ENCODE results near the gene ATP9B.

The ATP9B gene

DNA sequence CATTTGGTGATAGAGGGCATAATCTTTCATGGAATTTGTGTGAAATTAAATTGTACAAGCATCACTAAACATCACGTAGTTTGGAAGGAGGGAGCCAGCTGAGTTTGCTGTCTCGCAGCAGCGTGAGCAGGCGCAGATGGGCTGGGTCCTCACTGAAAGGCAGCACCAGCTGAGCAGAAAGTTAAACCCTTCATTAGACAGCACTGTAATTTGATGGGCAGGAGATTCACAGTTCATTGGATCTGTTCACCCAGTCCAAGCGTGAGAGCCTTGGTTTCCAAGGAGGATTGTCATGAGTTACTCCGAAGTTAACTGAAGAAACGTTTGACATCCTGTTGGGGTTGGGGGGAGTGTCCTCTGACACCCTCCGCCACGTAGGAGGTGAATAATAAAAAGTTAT is 236.7 kb downstream of the ATP9B start:
- Histone ChIP-seq H3K27me3 (ENCODE audit: insufficient read depth, low read length) (no peaks in the 10 kb centered on the region), H3K4me3 (ENCODE audit: low read length) (no peak overlapping the region), H3K4me1 (ENCODE audit: insufficient read depth, low read length) (no peaks in the 10 kb centered on the region), H2AFZ (ENCODE audit: low read depth, low read length) (no peak overlapping the region), H3K9me3 (ENCODE audit: low read length) (no peaks in the 10 kb centered on the region), H3K36me3 (ENCODE audit: insufficient read depth, low read length) (peaks cover 39% of the 10 kb centered on the region)

- no peaks in the 10 kb centered on the region for H3K4me1 ChIP-seq (ENCODE audit: insufficient read depth, low read length)
- H2AFZ ChIP-seq (ENCODE audit: low read depth, low read length), result no peak overlapping the region
- H3K36me3 ChIP-seq (ENCODE audit: insufficient read depth, low read length), result peaks cover 31% of the 10 kb centered on the region
- H3K4me3 ChIP-seq (ENCODE audit: low read length), result no peak overlapping the region
- H3K27me3 ChIP-seq (ENCODE audit: insufficient read depth, low read length), result no peaks in the 10 kb centered on the region
- H3K9me3 ChIP-seq (ENCODE audit: low read length), result no peaks in the 10 kb centered on the region
Measured at GRCh38 chr18:79309614-79310358, 240.6 kb downstream of the ATP9B start.

GRCh38 chr18:79314838-79315388 is 245.7 kb downstream of the ATP9B start:
- Histone ChIP-seq H3K4me3 (ENCODE audit: low read length) (no peak overlapping the region), H3K9me3 (ENCODE audit: low read length) (peaks cover 4% of the 10 kb centered on the region), H3K36me3 (ENCODE audit: insufficient read depth, low read length) (peaks cover 6% of the 10 kb centered on the region)

GRCh38 chr18:79315596-79315995 is 246.4 kb downstream of the ATP9B start:
- Histone ChIP-seq H2AFZ (ENCODE audit: low read depth, low read length) (no peak overlapping the region), H3K9me3 (ENCODE audit: low read length) (peaks cover 4% of the 10 kb centered on the region), H3K36me3 (ENCODE audit: insufficient read depth, low read length) (peaks cover 9% of the 10 kb centered on the region), H3K4me1 (ENCODE audit: insufficient read depth, low read length) (peaks cover 2% of the 10 kb centered on the region), H3K4me3 (ENCODE audit: low read length) (no peak overlapping the region), H3K27me3 (ENCODE audit: insufficient read depth, low read length) (no peaks in the 10 kb centered on the region)

More at GRCh38 chr18:79314838-79315388, 245.7 kb downstream of the ATP9B start:
- H3K4me1 ChIP-seq (ENCODE audit: insufficient read depth, low read length), result peaks cover 2% of the 10 kb centered on the region
- H2AFZ ChIP-seq (ENCODE audit: low read depth, low read length), result no peak overlapping the region
- H3K27me3 ChIP-seq (ENCODE audit: insufficient read depth, low read length), result no peaks in the 10 kb centered on the region

DNA sequence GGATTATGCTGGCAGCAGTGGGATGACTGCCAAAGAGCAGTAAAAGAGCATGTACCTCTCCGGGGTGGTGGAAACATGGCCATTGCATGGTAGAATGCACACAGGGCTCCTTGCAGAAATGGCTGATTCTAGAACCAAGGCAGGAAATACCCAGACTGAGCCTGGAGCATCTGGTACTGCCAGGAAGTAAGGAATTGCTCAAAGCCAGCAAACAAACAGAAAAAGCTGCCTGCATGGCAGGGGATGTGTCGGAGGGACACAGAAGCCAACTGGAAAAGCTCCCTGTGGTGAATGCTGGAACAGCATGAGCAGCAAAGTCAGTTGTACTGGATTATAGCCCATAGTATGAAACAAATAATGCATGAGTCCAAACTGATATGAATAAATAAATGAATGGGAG is 248.5 kb downstream of the ATP9B start:
- H2AFZ ChIP-seq (ENCODE audit: low read depth, low read length), result no peak overlapping the region
- H3K27me3 ChIP-seq (ENCODE audit: insufficient read depth, low read length), result no peaks in the 10 kb centered on the region
- peaks cover 4% of the 10 kb centered on the region for H3K9me3 ChIP-seq (ENCODE audit: low read length)
- no peak overlapping the region for H3K4me3 ChIP-seq (ENCODE audit: low read length)
- peaks cover 2% of the 10 kb centered on the region for H3K4me1 ChIP-seq (ENCODE audit: insufficient read depth, low read length)
- peaks cover 3% of the 10 kb centered on the region for H3K36me3 ChIP-seq (ENCODE audit: insufficient read depth, low read length)

DNA sequence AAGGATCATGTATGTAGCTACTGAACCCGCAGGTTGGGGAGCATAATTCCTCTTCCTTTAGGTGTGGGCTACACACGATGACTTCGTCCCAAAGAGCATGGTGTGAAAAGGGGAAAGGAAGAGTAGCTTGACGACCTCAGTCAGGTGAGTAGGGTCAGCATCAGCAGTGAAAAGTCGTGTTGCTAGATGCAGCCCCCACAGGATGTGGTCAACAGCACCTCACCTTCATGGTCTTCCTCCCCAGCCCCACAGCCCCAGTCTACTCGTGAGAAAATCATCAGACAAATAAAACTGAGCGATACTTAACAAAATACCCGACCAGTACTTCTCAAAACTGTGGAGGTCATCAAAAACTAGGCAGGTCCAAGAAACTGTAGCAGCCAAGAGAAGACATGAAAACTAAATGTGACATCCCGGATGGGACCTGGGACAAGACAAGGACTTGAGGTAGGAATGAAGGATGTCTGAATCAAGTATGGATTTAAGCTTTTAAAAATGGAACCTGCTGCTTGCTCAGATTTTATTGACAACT is 249.0 kb downstream of the ATP9B start:
- Histone ChIP-seq H2AFZ (ENCODE audit: low read depth, low read length) (no peak overlapping the region), H3K4me1 (ENCODE audit: insufficient read depth, low read length) (peaks cover 2% of the 10 kb centered on the region), H3K4me3 (ENCODE audit: low read length) (no peak overlapping the region), H3K9me3 (ENCODE audit: low read length) (peaks cover 4% of the 10 kb centered on the region), H3K36me3 (ENCODE audit: insufficient read depth, low read length) (peaks cover 3% of the 10 kb centered on the region), H3K27me3 (ENCODE audit: insufficient read depth, low read length) (no peaks in the 10 kb centered on the region)

GRCh38 chr18:79320216-79320850 is 251.1 kb downstream of the ATP9B start:
- H3K36me3 ChIP-seq (ENCODE audit: insufficient read depth, low read length), result peaks cover 7% of the 10 kb centered on the region
- no peak overlapping the region for H3K4me3 ChIP-seq (ENCODE audit: low read length)
- no peak overlapping the region for H2AFZ ChIP-seq (ENCODE audit: low read depth, low read length)
- peaks cover 2% of the 10 kb centered on the region for H3K4me1 ChIP-seq (ENCODE audit: insufficient read depth, low read length)
- H3K27me3 ChIP-seq (ENCODE audit: insufficient read depth, low read length), result no peaks in the 10 kb centered on the region
- peaks cover 4% of the 10 kb centered on the region for H3K9me3 ChIP-seq (ENCODE audit: low read length)

DNA sequence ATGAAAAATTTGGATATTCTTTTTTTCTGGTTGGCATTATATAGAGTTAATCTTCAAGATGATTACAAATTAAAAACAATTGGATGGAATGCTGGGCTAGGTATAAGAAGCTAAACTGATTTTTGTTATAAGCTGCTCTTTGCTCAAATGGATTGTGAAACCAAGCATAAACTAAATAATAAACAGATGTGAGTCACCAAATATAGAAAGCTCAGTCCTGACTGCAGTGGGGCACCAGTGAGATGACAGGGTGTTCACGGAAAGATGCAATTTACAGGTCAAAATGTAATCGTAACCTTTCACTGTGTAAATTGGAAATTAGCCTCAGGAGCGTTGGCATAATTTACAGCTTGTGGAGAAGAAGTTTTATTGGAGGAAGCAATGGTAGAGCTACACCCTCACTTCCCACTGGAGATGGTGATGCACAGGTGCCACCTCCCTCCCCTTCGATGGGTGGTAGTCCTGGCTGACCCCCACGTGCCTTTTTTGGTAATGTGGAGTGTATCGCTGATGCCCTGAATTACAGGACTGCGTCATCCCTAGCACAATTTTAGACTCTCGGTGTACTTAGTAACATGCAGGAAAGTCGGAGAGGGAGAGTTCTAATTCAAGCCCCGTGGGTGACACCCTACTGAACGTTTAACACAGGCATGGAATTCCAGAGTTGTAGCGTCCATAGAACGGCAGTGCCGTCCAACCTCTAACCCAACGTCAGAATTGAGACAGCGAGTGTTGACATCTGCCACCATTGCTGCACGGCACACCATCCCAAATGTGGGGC is 252.6 kb downstream of the ATP9B start:
- peaks cover 7% of the 10 kb centered on the region for H3K36me3 ChIP-seq (ENCODE audit: insufficient read depth, low read length)
- H3K4me1 ChIP-seq (ENCODE audit: insufficient read depth, low read length), result peaks cover 2% of the 10 kb centered on the region
- H2AFZ ChIP-seq (ENCODE audit: low read depth, low read length), result no peak overlapping the region
- no peaks in the 10 kb centered on the region for H3K27me3 ChIP-seq (ENCODE audit: insufficient read depth, low read length)
- H3K4me3 ChIP-seq (ENCODE audit: low read length), result no peak overlapping the region
- H3K9me3 ChIP-seq (ENCODE audit: low read length), result no peaks in the 10 kb centered on the region

DNA sequence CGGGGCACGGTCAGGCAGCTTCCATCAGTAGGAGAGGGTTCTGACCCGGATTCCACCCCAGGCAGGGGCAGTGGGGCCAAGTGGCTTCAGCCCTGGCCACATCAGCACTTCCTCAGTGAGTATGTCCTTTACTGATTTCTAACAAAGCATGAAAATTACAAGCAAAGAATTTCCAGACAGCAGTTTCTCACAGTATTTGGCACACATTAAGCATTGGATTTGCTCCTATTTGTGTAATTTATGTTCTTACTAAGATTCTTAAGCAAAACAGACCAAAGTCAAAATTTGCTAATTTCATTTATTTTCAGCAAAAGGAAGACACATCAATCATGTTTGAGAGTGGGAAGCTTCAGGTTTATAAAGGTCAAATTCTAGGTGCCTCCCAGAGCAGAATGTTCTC is 253.2 kb downstream of the ATP9B start:
- Histone ChIP-seq H3K27me3 (ENCODE audit: insufficient read depth, low read length) (no peaks in the 10 kb centered on the region), H3K9me3 (ENCODE audit: low read length) (no peaks in the 10 kb centered on the region), H3K4me3 (ENCODE audit: low read length) (no peak overlapping the region), H2AFZ (ENCODE audit: low read depth, low read length) (no peak overlapping the region), H3K36me3 (ENCODE audit: insufficient read depth, low read length) (peaks cover 7% of the 10 kb centered on the region), H3K4me1 (ENCODE audit: insufficient read depth, low read length) (peaks cover 2% of the 10 kb centered on the region)

- no peaks in the 10 kb centered on the region for H3K9me3 ChIP-seq (ENCODE audit: low read length)
- H3K36me3 ChIP-seq (ENCODE audit: insufficient read depth, low read length), result peaks cover 7% of the 10 kb centered on the region
- H3K4me1 ChIP-seq (ENCODE audit: insufficient read depth, low read length), result peaks cover 2% of the 10 kb centered on the region
- no peaks in the 10 kb centered on the region for H3K27me3 ChIP-seq (ENCODE audit: insufficient read depth, low read length)
- H3K4me3 ChIP-seq (ENCODE audit: low read length), result no peak overlapping the region
- H2AFZ ChIP-seq (ENCODE audit: low read depth, low read length), result no peak overlapping the region
Measured at GRCh38 chr18:79323471-79323870, 254.3 kb downstream of the ATP9B start.

GRCh38 chr18:79326413-79327198 is 257.4 kb downstream of the ATP9B start:
- no peak overlapping the region for H2AFZ ChIP-seq (ENCODE audit: low read depth, low read length)
- H3K4me3 ChIP-seq (ENCODE audit: low read length), result no peak overlapping the region
- H3K27me3 ChIP-seq (ENCODE audit: insufficient read depth, low read length), result no peaks in the 10 kb centered on the region
- H3K4me1 ChIP-seq (ENCODE audit: insufficient read depth, low read length), result no peaks in the 10 kb centered on the region
- peaks cover 15% of the 10 kb centered on the region for H3K36me3 ChIP-seq (ENCODE audit: insufficient read depth, low read length)
- no peaks in the 10 kb centered on the region for H3K9me3 ChIP-seq (ENCODE audit: low read length)

DNA sequence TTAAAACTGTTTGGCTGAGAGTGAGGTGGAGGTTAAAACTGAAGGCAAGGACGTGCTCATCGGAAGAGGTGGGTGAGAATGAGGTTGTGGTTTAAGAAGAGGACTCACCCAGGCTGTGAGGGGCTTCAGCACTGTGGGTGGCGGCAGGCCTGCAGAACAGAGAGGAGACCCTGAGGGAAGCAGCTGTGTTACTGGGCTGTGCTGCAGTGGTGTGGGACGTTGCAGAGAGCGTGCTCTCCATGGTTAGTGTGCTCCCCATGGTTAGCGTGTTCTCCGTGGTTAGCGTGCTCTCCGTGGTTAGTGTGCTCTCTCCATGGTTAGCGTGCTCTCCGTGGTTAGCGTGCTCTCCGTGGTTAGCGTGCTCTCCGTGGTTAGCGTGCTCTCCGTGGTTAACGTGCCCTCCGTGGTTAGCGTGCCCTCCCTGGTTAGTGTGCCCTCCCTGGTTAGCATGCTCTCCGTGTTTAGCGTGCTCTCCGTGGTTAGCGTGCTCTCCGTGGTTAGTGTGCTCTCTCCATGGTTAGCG is 258.1 kb downstream of the ATP9B start:
- Histone ChIP-seq H2AFZ (ENCODE audit: low read depth, low read length) (no peak overlapping the region), H3K36me3 (ENCODE audit: insufficient read depth, low read length) (peaks cover 17% of the 10 kb centered on the region), H3K27me3 (ENCODE audit: insufficient read depth, low read length) (no peaks in the 10 kb centered on the region), H3K4me1 (ENCODE audit: insufficient read depth, low read length) (no peaks in the 10 kb centered on the region), H3K9me3 (ENCODE audit: low read length) (no peaks in the 10 kb centered on the region), H3K4me3 (ENCODE audit: low read length) (no peak overlapping the region)
